Mesendoderm (in vitro differentiated cells): ENCODE measurements around the gene KDM3A.

ENCODE experiments used
- DNase-seq: peaks from one replicate; pipeline ENCODE4 v3.0.0; 2013
- H2AK5ac ChIP-seq: 2 replicates; pipeline ENCODE4 v1.6.1; 2013; ENCODE audit warnings: low read length, inconsistent platforms
- H2BK120ac ChIP-seq: 2 replicates; pipeline ENCODE4 v1.6.1; 2013; ENCODE audit warnings: low read depth, mild to moderate bottlenecking, low read length, moderate library complexity, mixed read lengths
- H2BK15ac ChIP-seq: replicated peaks from 2 replicates; pipeline ENCODE4 v1.6.1; 2013; ENCODE audit warnings: low read depth, mild to moderate bottlenecking, moderate library complexity
- H2BK5ac ChIP-seq: 2 replicates; pipeline ENCODE4 v1.6.1; 2013; ENCODE audit warnings: low read length, inconsistent platforms
- H3K18ac ChIP-seq: 2 replicates; pipeline ENCODE4 v1.6.1; 2013; ENCODE audit warnings: mild to moderate bottlenecking, low read length, mixed read lengths
- H3K23ac ChIP-seq: one replicate; pipeline ENCODE4 v1.6.1; 2013; ENCODE audit warnings: low read length
- H3K27ac ChIP-seq: 2 replicates; pipeline ENCODE4 v1.5.1; 2013; ENCODE audit warnings: low read depth, mild to moderate bottlenecking, inconsistent platforms, low read length, moderate library complexity
- H3K27me3 ChIP-seq: 2 replicates; pipeline ENCODE4 v1.6.1; 2013; ENCODE audit warnings: low read length, control low read depth, mild to moderate bottlenecking, inconsistent platforms; ENCODE audit not compliant: insufficient read depth, poor library complexity
- H3K36me3 ChIP-seq: 2 replicates; pipeline ENCODE4 v1.6.1; 2013; ENCODE audit warnings: low read length, inconsistent platforms; ENCODE audit not compliant: control insufficient read depth, insufficient read depth
- H3K4ac ChIP-seq: one replicate; pipeline ENCODE4 v1.6.1; 2013; ENCODE audit warnings: low read depth, mild to moderate bottlenecking, low read length, moderate library complexity
- H3K4me1 ChIP-seq: 2 replicates; pipeline ENCODE4 v1.6.1; 2013; ENCODE audit warnings: low read depth, low read length, inconsistent platforms; ENCODE audit not compliant: control insufficient read depth
- H3K4me2 ChIP-seq: 2 replicates; pipeline ENCODE4 v1.6.1; 2013; ENCODE audit warnings: low read length
- H3K4me3 ChIP-seq: 2 replicates; pipeline ENCODE4 v1.5.1; 2013; ENCODE audit warnings: mild to moderate bottlenecking, low read length
- H3K56ac ChIP-seq: one replicate; pipeline ENCODE4 v1.6.1; 2013; ENCODE audit warnings: low read length
- H3K79me1 ChIP-seq: 2 replicates; pipeline ENCODE4 v1.6.1; 2013; ENCODE audit warnings: low read length, inconsistent platforms
- H3K79me2 ChIP-seq: 2 replicates; pipeline ENCODE4 v1.6.1; 2013; ENCODE audit warnings: mild to moderate bottlenecking, low read length; ENCODE audit not compliant: control insufficient read depth, insufficient read depth
- H3K9ac ChIP-seq: 2 replicates; pipeline ENCODE4 v1.6.1; 2013; ENCODE audit warnings: low read length, inconsistent platforms
- H4K5ac ChIP-seq: one replicate; pipeline ENCODE4 v1.6.1; 2013; ENCODE audit warnings: low read length
- H4K8ac ChIP-seq: one replicate; pipeline ENCODE4 v1.6.1; 2013; ENCODE audit warnings: low read depth, mild to moderate bottlenecking, control low read depth, low read length, moderate library complexity
- WGBS: extraction: QIAGEN DNeasy Blood & Tissue Kit; methylation state at CpG from one replicate; pipeline ENCODE4 v1.1.7; 2013; ENCODE audit warnings: low lambda C conversion rate, missing lambda C conversion rate; ENCODE audit not compliant: insufficient coverage; ENCODE audit errors: extremely low coverage; 5-methylcytosine and 5-hydroxymethylcytosine counted together

KDM3A gene

GRCh38 chr2:86464652-86465051 lies 23.5 kb downstream of the KDM3A start:
- Histone ChIP-seq H3K23ac (no peak overlapping the region), H4K8ac (no peak overlapping the region), H3K56ac (no peak overlapping the region), H3K27ac (no peak overlapping the region), H3K36me3 (peaks cover 3% of the 10 kb centered on the region), H4K5ac (no peak overlapping the region), H2BK5ac (no peak overlapping the region), H3K4me2 (no peak overlapping the region), H3K4ac (no peak overlapping the region), H3K4me3 (no peak overlapping the region), H3K27me3 (no peaks in the 10 kb centered on the region), H2BK15ac (no peak overlapping the region), H2AK5ac (no peak overlapping the region), H3K9ac (no peak overlapping the region), H3K18ac (no peak overlapping the region), H3K79me1 (peaks cover 1% of the 10 kb centered on the region), H3K79me2 (no peaks in the 10 kb centered on the region), H3K4me1 (no peaks in the 10 kb centered on the region), H2BK120ac (no peak overlapping the region)
- DNase-seq: no peak
- WGBS: no CpG with 5 or more reads among the region's 3 CpGs

GRCh38 chr2:86466306-86466705 lies 25.1 kb downstream of the KDM3A start:
- Histone ChIP-seq H3K4me3 (no peak overlapping the region), H3K4me1 (no peaks in the 10 kb centered on the region), H4K8ac (no peak overlapping the region), H2BK15ac (no peak overlapping the region), H3K9ac (no peak overlapping the region), H3K79me2 (no peaks in the 10 kb centered on the region), H3K4ac (no peak overlapping the region), H3K27ac (no peak overlapping the region), H3K4me2 (no peak overlapping the region), H2BK120ac (no peak overlapping the region), H3K36me3 (peaks cover 3% of the 10 kb centered on the region), H3K27me3 (no peaks in the 10 kb centered on the region), H3K18ac (no peak overlapping the region), H3K23ac (no peak overlapping the region), H2AK5ac (no peak overlapping the region), H3K79me1 (peaks cover 1% of the 10 kb centered on the region), H3K56ac (no peak overlapping the region), H4K5ac (no peak overlapping the region), H2BK5ac (no peak overlapping the region)
- no CpG with 5 or more reads among the region's 1 CpG for WGBS
- no peak for DNase-seq

GRCh38 chr2:86468162-86469033 lies 27.2 kb downstream of the KDM3A start:
- no CpG with 5 or more reads among the region's 7 CpGs for WGBS
- H3K27ac ChIP-seq: no peak overlapping the region
- no peak overlapping the region for H2AK5ac ChIP-seq

GRCh38 chr2:86470890-86471289 lies 29.7 kb downstream of the KDM3A start:
- H3K79me2 ChIP-seq: no peaks in the 10 kb centered on the region

More at GRCh38 chr2:86468162-86469033, 27.2 kb downstream of the KDM3A start:
- Histone ChIP-seq H2BK15ac (no peak overlapping the region), H3K27me3 (no peaks in the 10 kb centered on the region), H4K5ac (no peak overlapping the region), H3K4me3 (no peak overlapping the region), H2BK120ac (no peak overlapping the region), H3K18ac (no peak overlapping the region), H3K4ac (no peak overlapping the region), H3K4me1 (no peaks in the 10 kb centered on the region), H3K4me2 (no peak overlapping the region), H3K56ac (no peak overlapping the region), H2BK5ac (no peak overlapping the region), H3K79me1 (peaks cover 1% of the 10 kb centered on the region), H4K8ac (no peak overlapping the region), H3K79me2 (no peaks in the 10 kb centered on the region), H3K23ac (no peak overlapping the region), H3K9ac (no peak overlapping the region), H3K36me3 (peaks cover 3% of the 10 kb centered on the region)
- DNase-seq: no peak

GRCh38 chr2:86471637-86472036 lies 30.5 kb downstream of the KDM3A start:
- peaks cover 3% of the 10 kb centered on the region for H3K36me3 ChIP-seq
- no peak overlapping the region for H2BK15ac ChIP-seq

More at GRCh38 chr2:86470890-86471289, 29.7 kb downstream of the KDM3A start:
- H2BK120ac ChIP-seq: no peak overlapping the region
- no peak overlapping the region for H3K4ac ChIP-seq
- H3K4me3 ChIP-seq: no peak overlapping the region
- no peak overlapping the region for H3K23ac ChIP-seq
- no peaks in the 10 kb centered on the region for H3K27me3 ChIP-seq
- H3K4me2 ChIP-seq: no peak overlapping the region
- no CpG with 5 or more reads among the region's 1 CpG for WGBS
- no peak overlapping the region for H3K56ac ChIP-seq
- H3K79me1 ChIP-seq: peaks cover 1% of the 10 kb centered on the region
- no peaks in the 10 kb centered on the region for H3K4me1 ChIP-seq
- H2BK15ac ChIP-seq: no peak overlapping the region
- no peak overlapping the region for H3K27ac ChIP-seq
- no peak overlapping the region for H4K8ac ChIP-seq
- no peak overlapping the region for H3K9ac ChIP-seq
- H3K18ac ChIP-seq: no peak overlapping the region
- no peak overlapping the region for H4K5ac ChIP-seq
- no peak overlapping the region for H2AK5ac ChIP-seq
- peaks cover 6% of the 10 kb centered on the region for H3K36me3 ChIP-seq
- no peak for DNase-seq
- H2BK5ac ChIP-seq: no peak overlapping the region

GRCh38 chr2:86476092-86476491 lies 34.9 kb downstream of the KDM3A start:
- Histone ChIP-seq H3K18ac (no peak overlapping the region), H4K5ac (no peak overlapping the region), H3K23ac (no peak overlapping the region), H3K4me2 (no peak overlapping the region), H2BK15ac (no peak overlapping the region), H3K4ac (no peak overlapping the region), H2AK5ac (no peak overlapping the region), H3K4me1 (no peaks in the 10 kb centered on the region), H4K8ac (no peak overlapping the region), H2BK120ac (no peak overlapping the region), H3K79me1 (no peaks in the 10 kb centered on the region), H3K56ac (no peak overlapping the region), H3K27me3 (no peaks in the 10 kb centered on the region), H2BK5ac (no peak overlapping the region), H3K4me3 (no peak overlapping the region), H3K9ac (no peak overlapping the region), H3K79me2 (no peaks in the 10 kb centered on the region), H3K27ac (no peak overlapping the region), H3K36me3 (peaks cover 6% of the 10 kb centered on the region)
- no peak for DNase-seq

More at GRCh38 chr2:86471637-86472036, 30.5 kb downstream of the KDM3A start:
- Histone ChIP-seq H3K9ac (no peak overlapping the region), H2AK5ac (no peak overlapping the region), H4K8ac (no peak overlapping the region), H3K4me2 (no peak overlapping the region), H3K27me3 (no peaks in the 10 kb centered on the region), H2BK120ac (no peak overlapping the region), H3K23ac (no peak overlapping the region), H3K79me1 (no peaks in the 10 kb centered on the region), H3K4me3 (no peak overlapping the region), H3K56ac (no peak overlapping the region), H3K79me2 (no peaks in the 10 kb centered on the region), H3K27ac (no peak overlapping the region), H2BK5ac (no peak overlapping the region), H3K18ac (no peak overlapping the region), H3K4me1 (no peaks in the 10 kb centered on the region), H4K5ac (no peak overlapping the region), H3K4ac (no peak overlapping the region)
- WGBS: no CpG with 5 or more reads among the region's 6 CpGs
- no peak for DNase-seq
